UCSD-AML1 (cell line): ENCODE results near the gene THYN1.

ENCODE experiments used
- DNase-seq: peaks from one replicate; lab custom pipeline; 2025; ENCODE audit not compliant: unreplicated experiment; lab: John Stamatoyannopoulos, UW

Gene THYN1

DNA sequence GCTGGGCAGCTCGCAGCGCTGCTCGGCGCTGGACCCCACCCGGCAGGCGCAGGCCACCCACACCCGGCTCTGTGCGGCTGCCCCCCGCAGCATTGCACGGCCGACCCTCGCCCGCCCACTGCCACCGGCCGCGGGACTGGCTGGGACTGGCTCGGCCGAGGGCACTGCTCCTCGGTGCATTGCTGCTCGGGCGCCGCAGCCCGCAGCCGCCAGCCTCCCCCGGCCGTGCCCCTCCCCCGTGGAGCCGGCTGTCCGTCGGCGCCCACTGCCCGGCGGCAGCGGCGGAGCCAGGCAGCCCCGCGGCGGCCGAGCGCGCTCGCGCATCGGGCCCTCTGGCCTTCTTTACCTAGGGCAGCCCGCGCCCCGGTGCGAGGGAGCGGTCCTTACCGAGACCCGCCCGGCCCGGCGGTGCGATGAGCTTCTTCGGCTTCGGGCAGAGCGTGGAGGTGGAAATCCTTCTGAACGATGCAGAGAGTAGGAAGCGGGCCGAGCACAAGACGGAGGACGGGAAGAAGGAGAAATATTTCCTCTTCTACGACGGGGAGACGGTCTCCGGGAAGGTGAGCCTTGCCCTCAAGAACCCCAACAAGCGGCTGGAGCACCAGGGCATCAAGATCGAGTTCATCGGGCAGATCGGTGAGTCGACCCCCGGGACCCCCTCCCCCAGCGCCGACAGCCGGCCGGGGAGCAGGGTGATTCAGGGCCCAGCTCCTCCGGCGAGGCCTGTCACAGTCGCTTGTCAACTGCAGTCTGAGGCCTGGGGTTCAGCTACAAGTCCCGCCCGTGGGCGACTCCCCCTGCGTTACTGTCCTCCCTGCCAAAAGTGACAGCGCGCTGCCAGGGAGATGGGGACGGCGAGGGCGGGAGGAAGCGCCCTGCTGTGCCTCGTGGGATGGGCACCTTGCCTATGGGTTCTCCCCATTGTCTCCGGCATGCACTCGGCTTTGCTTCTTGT is 28.2 kb downstream of the THYN1 start:
- DNase-seq: peak; percentile 44

DNA sequence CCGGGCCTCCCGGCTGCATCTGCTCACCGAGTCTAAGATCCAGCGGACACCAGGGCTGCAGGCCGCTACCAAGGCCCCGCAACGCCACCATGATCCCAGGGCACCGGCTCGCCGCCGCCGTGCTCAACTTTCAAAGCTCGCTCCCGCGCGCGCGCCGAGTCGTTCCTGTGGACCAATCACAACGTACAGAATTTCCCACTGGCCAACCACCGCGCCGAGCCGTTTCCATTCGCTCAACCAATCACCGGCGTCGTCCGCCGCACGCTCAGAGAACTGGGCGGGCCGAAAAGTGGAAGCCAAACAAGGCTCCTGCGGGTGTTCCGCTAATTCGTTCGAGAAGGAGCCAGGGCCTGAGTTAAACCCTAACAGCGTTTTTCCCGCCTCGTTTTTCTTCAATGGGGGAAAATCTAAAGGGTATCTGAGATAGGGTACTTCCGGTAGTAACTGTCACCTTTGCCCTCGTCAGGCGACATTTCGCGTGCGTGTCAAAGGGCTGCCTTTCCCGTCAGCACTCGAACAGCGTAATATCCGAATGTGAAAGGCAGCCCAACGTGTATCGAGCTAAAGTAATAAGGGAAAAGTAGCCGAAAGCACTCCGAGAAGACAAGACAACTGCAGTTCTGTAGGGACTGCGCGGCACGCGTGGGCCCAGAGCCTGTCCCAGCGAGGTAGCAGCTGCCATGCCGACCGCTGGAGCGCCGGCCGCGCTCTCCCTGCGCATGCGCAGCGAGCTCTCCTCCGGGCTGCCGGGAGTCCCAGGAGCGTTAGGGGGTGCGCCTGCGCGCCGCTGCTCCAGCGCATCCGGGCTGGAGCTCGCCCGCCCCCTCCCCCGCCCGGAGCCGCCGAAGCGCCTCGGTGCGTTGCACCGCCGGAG is 29.1 kb downstream of the THYN1 start, which contains the start of the genes NCAPD3 and VPS26B:
TSS of gene NCAPD3 (minus strand) at position 132 of the 874 bp plus-strand sequence. CDS start at position 91, 41 bp downstream.
TSS of gene VPS26B (plus strand) at position 836 of the 874 bp plus-strand sequence. CDS start 452 bp downstream, outside the sequence.
- peak; percentile 96 for DNase-seq

GRCh38 chr11:134223121-134223520 is 30.0 kb downstream of the THYN1 start:
- DNase-seq: no peak

- no peak for DNase-seq
Observed at GRCh38 chr11:134216816-134217215, 36.3 kb downstream of the THYN1 start.

DNA sequence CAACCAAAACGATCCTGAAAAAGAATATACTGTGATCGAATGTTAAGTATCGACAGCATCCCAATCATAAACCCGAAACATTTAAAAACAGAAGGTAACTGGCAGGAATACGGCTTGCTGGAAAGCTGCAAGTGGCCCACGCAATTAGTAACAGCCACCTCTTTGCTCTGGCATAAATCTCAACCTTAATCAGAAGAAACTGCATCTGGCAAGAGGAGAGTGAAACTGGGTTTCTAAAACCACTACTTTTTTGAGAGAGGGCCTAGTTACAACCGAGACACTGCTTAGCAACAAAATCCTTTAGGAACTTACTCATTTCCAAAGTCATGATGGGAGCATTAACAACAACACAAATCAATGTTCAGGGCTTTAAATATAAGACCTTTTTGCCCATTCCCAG is 37.3 kb downstream of the THYN1 start:
- no peak for DNase-seq

GRCh38 chr11:134207538-134208239 is 45.5 kb downstream of the THYN1 start:
- peak; percentile 30 for DNase-seq

- DNase-seq: no peak
Observed at GRCh38 chr11:134206185-134206584, 47.0 kb downstream of the THYN1 start.

- DNase-seq: no peak
Observed at GRCh38 chr11:134205729-134206128, 47.4 kb downstream of the THYN1 start.

DNA sequence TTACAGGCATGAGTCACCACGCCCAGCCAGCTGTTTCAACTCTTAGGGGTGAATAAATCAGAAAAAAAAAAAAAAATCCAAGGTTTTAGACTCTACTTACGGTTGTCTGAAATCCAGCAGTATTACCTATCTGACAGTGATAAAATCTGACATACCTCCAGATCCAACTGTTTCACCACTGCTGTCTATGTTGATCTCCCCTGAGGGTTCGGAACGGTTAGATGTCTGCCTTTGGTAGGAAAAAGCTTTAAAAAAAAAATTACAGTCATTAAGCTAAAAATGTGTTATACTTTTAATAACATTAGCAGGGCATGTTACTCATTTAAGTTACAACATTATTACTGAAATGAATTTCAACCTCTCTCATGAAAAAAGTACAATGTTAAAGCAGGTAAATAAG is 50.5 kb downstream of the THYN1 start:
- DNase-seq: no peak

DNA sequence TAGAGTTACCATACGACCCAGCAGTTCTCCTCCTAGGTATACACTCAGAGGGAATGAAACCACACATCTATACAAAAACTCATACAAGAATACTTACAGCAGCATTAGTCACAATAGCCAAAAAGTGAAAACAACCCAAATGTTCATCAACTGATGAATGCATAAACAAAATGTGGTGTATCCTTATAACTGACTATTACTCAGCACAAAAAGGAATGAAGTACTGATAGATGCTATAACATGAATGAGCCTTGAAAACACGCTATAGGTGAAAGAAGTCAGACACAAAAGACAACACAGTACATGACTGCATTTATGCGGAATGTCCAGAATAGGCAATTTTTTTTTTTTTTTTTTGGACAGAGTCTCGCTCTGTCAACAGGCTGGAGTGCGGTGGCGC is 52.5 kb downstream of the THYN1 start:
- no peak for DNase-seq

DNA sequence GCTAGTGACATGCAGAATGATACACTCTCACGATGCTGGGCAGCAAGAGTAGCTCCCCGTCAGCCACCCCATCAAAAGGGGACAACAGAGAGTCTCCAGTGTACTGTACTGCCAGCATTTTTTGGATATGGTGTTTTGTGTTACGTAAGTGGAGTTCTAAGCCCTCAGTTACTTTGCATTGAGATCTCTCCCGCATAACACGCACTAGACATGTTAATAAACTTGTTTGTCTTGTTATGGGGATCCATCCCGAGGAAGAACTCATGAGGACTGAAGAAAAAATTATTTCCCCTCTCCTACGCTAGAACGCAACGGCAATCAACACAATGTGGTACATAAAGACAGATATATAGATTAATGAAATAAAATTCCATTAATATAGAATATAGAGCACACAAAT is 53.6 kb downstream of the THYN1 start:
- no peak for DNase-seq
